HG02763 (cell line): ENCODE measurements around the gene SLC6A5.

Source experiments
- ATAC-seq: cut with Tn5 transposase; IDR thresholded peaks from one replicate; pipeline ENCODE4 v1.9.1; 2021; ENCODE audit warnings: mild to moderate bottlenecking, moderate library complexity; ENCODE audit not compliant: unreplicated experiment

SLC6A5 gene

DNA sequence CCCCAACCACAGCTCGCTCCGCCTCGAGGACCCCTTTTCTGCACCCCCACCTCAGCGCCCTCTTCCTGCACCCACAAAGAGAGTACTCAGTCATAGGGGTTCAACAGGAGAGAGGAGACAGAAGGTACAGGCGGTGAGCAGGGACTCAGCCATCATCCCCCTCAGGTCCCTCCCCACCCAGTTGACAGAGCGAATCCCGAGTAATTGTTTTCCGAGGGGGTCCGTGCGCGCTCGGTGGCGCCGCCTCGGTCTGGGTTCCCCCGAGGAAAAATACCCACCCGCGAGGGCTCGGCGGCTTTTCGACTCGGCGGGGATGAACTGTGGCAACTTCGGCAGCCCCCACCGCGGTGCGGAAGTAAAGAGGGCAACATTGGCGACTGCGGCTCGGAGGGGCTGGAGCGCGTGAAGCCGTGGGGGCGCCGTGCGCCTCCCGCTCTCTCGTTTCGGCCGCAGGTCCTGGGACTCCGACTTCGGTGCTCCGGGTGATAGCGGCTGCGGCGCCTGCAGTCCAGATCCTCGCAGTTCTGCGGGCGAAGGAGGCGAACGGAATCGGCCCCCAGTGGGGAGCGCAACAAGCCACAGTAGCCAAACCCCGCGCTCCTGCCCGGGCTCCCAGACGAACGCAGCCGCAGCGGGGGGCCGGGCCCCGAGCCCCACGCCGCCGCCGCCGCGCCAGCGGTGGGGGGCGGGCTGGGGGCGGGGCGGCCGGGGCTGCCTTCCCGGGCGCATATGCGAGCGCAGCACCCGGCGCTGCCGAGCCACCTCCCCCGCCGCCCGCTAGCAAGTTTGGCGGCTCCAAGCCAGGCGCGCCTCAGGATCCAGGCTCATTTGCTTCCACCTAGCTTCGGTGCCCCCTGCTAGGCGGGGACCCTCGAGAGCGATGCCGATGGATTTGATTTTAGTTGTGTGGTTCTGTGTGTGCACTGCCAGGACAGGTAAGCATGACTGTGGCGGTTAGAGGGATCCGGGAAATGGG is 69.7 kb downstream of the SLC6A5 start, which contains the start of gene NELL1:
TSS of gene NELL1 (plus strand) at position 743 of the 976 bp plus-strand sequence.
- ATAC-seq, result no peak

DNA sequence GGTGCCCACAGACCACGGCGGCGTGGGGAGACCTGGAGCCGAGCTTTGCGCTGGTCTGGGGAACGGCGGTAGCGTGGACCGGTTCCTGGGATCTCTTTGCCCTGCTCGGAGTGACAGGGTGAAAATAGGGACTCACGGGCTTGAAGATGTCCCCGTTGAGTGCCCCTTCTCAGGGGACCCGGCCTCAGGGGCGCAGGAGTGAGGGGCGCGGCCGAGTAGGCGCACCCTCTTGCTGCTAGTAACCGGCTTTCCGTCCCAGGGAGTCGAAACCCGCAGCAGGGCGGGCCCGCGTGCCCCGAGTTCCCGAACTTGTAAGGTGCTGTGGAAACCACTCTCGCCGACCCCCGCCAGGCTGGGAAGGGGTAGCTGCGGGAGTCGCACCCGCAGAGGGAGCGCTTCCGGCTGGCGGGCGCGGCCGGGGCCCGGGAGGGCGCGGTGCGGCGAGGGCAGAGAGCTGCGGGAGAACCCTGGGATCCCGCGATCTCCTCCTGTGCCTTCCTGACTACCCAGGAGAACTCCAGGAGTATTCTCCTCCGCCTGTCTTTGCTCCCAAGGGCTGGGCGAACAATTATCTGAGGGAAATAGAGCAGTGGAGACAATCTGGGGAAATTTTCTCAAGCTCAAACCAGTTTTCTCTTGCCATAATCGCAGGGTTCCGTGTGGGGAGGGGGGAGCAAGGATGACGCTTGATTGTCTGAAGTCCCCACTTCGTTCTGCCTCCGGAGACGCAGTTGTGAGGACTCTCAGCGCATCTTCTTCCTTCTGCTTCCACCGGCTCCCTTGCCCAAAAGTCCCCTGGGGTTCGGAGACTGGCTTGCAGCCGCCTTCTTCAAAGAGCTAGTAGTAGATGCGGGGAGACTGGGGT is 70.6 kb downstream of the SLC6A5 start:
- no peak for ATAC-seq

- no peak for ATAC-seq
Observed at GRCh38 chr11:20670932-20671403, 71.6 kb downstream of the SLC6A5 start.

GRCh38 chr11:20671856-20672546 is 72.6 kb downstream of the SLC6A5 start:
- ATAC-seq, result no peak

DNA sequence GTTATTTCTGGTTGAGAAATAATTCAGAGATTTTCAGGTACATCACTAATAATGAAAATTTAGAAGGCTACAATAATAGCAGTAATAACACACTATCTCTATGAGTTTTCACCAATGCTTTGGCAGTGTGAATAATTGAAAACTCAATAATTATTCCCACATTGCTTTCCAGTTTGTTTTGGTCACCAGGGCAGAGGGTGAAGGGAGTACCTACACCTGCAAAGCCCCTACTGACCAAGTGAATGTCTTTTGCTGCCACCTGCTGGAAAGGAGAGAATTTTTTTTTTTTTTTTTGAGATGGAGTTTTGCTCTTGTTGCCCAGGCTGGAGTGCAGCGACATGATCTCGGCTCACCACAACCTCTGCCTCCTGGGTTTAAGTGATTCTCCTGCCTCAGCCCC is 73.2 kb downstream of the SLC6A5 start:
- ATAC-seq, result no peak

DNA sequence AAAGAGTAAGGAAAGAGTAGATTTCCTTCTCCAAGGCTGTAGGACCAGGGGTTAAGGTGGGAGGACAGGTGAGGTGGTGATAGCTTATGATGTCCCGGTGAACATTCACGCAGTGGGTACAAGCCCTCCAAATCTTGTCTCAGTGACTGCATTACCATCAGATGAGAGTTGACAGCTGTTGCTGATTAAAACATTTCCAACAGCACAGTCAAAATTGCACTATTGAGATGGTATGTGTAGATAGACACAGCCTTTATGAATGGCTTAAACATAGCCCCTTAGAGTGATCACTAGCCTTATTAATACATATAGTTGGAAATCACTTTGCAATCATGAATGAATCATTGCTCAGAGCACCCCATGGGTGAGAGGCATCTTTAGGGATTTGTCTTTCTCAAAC is 77.2 kb downstream of the SLC6A5 start:
- no peak for ATAC-seq

DNA sequence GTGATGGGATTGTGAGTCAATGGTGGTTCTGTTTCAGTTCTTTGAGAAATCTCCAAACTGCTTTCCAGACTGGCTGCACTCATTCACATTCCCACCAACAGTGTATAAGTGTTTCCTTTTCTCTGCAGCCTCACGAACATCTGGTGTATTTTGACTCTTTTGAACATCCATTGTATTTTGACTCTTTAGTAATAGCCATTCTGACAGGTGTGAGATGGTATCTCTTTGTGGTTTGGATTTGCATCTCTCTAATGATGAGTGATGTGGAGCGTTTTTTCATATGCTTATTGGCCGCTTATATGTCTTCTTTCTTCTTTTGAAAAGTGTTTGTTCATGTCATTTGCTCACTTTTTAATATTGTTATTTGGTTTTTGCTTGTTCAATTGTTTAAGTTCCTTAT is 89.4 kb downstream of the SLC6A5 start:
- ATAC-seq, result no peak

GRCh38 chr11:20707876-20708275 is 108.5 kb downstream of the SLC6A5 start:
- no peak for ATAC-seq
